22Rv1 (cell line): ENCODE results near the gene DYNC2H1.

Source experiments
- H3K27ac ChIP-seq: fragments of 450-650 bp; 2 replicates; pipeline ENCODE4 v1.5.1; 2017
- CTCF ChIP-seq: fragments of 450-650 bp; IDR thresholded peaks from 2 replicates; pipeline ENCODE4 v1.5.1; 2017; ENCODE audit warnings: mild to moderate bottlenecking
- ZFX ChIP-seq: fragments of 450-650 bp; IDR thresholded peaks from 2 replicates; pipeline ENCODE4 v1.6.1; 2017; ENCODE audit warnings: antibody characterized with exemption, borderline replicate concordance

Gene DYNC2H1

GRCh38 chr11:103077554-103077953 lies 31.7 kb upstream of the DYNC2H1 start:
- TF ChIP-seq ZFX (no peak), CTCF (no peak)
- H3K27ac ChIP-seq = no peak overlapping the region

- TF ChIP-seq CTCF (no peak), ZFX (no peak)
- H3K27ac ChIP-seq = no peak overlapping the region
These were observed 30.5 kb upstream of the DYNC2H1 start for GRCh38 chr11:103078710-103079109.

- TF ChIP-seq ZFX (no peak), CTCF (no peak)
- H3K27ac ChIP-seq = no peak overlapping the region
These were observed 29.4 kb upstream of the DYNC2H1 start for GRCh38 chr11:103079833-103080232.

GRCh38 chr11:103085758-103086365 lies 23.4 kb upstream of the DYNC2H1 start:
- no peak overlapping the region for H3K27ac ChIP-seq
- TF ChIP-seq CTCF (no peak), ZFX (no peak)

GRCh38 chr11:103086461-103086860 lies 22.8 kb upstream of the DYNC2H1 start:
- H3K27ac ChIP-seq = no peak overlapping the region
- TF ChIP-seq CTCF = no peak
- no peak for TF ChIP-seq ZFX

GRCh38 chr11:103091064-103091800 lies 18.0 kb upstream of the DYNC2H1 start:
- TF ChIP-seq ZFX (no peak), CTCF (no peak)
- peak overlapping the region; percentile 88 for H3K27ac ChIP-seq

- H3K27ac ChIP-seq = peak within 1 kb of the TSS; percentile 88
- TF ChIP-seq CTCF (no peak), ZFX (no peak)
These were observed 17.3 kb upstream of the DYNC2H1 start, which contains the start of gene DCUN1D5 for GRCh38 chr11:103091801-103092524. Gene DCUN1D5, minus strand, starts transcription at chr11:103092160. Its CDS starts 288 bp downstream, at chr11:103091872.
